GM19372 (cell line): Measurements from ENCODE around the gene GYS1.
A peak's percentile ranks its signal among the peaks of the same experiment; 100 is the strongest.
"Not testable (repeated sequence)": the region's sequence is repeated elsewhere in the genome, so short reads cannot be mapped to it uniquely, and the experiment has no call there.

ENCODE experiments used
- ATAC-seq: cut with Tn5 transposase; IDR thresholded peaks from one replicate; pipeline ENCODE4 v1.9.1; 2021; ENCODE audit warnings: mild to moderate bottlenecking, low read depth, moderate library complexity; ENCODE audit not compliant: unreplicated experiment

Gene GYS1

DNA sequence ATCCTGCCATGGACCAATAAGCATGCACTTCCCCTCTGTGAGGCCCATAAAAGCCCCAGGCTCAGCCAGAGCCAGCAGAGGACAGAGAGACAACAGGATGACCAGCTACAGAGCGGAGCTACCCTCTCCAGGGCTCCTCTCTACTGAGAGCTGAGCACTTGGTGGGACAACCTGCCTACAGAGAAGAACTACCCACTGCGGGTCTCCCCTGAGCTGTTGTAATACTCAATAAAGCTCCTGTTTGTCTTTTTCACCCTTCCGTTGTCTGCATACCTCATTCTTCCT lies 45.9 kb downstream of the GYS1 start:
- no peak for ATAC-seq

DNA sequence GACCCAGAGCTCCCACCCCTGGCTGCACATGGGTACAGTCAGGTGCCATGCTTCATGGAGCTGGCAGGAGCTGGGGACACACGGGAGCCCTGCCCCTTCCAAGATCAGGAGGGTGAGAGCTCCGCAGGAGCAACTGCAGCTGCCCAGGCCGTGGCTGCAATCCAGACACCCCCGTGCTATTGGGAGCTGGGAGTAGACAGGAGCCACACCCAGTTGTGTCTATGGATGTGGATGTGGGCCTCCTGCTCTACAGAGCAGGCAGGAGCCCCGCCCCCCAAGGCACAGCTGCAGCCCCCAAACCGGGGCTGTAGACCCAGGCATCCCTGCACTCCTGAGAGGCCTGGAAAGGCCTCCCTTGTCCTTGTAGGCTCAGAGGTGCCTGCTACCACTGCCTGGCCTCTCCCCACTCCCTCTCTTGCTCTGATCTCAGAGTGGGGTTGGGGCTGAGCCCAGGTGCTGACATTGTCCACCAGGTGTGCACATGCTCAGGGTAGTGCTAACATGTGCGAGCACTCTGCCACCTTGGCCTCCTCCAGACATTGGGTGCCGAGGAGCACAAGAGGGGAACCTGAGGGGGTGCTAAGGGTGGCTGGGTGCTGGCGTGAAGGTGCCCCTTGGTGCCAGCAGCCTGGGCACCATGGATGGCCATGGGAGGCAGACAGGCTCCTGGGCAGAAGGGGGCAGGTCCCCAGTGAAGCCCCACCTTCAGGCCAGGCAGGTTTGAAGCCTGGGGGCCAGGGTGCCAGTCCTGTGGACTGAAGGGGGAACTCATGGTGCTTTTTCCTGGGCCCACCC lies 46.4 kb downstream of the GYS1 start:
- ATAC-seq, result no peak

DNA sequence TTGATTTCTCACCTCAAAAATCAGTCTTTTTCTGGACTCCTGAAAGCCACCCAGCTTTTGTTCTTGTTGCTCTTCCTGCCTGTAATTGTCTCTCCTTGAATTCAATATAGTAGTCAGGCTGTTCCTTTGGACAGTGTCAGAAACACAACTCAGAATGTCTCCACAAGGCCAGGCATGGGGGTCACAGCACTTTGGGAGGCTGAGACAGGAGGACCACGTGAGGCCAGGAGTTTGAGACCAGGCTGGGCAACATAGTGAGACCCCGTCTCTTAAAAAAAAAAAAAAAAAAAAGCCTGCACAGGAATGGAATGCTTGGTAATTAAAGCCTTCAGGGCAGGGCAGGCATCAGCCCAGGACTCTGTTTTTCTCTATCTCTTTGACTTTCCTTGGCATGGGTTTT lies 47.3 kb downstream of the GYS1 start:
- no peak for ATAC-seq

DNA sequence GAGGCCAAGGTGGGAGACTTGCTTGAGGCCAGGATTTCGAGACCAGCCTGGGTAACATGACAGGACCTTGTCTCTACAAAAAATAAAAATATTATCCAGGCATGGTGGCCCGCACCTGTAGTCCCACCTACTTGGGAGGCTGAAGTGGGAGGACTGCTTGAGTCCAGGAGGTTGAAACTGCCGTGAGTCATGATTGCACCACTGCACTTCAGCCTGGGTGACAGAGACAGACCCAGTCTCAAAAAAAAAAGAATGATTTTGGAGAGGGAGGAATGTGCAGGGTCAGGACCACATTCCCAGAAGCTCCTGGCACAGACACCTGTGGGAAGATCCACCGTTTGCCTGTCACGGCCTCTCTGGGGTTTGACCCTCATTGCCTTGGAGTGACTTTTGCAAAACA lies 47.7 kb downstream of the GYS1 start:
- no peak for ATAC-seq

DNA sequence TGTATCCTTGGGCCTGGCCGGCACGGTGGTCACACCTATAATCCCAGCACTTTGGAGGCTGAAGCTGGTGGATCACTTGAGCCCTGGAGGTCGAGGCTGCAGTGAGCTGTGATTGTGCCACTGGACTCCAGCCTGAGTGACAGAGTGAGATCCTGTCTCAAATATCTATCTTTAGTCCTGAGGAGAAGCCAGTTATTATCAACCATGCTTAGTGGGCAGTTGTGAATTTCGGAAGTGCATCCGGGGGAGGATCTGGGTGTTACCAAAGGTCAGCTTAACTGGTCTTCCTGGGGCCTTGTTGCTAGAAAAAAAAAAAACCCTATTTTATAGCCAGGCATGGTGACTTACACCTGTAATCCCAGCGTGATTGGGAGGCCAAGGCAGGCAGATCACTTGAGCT lies 50.0 kb downstream of the GYS1 start:
- ATAC-seq, result no peak

DNA sequence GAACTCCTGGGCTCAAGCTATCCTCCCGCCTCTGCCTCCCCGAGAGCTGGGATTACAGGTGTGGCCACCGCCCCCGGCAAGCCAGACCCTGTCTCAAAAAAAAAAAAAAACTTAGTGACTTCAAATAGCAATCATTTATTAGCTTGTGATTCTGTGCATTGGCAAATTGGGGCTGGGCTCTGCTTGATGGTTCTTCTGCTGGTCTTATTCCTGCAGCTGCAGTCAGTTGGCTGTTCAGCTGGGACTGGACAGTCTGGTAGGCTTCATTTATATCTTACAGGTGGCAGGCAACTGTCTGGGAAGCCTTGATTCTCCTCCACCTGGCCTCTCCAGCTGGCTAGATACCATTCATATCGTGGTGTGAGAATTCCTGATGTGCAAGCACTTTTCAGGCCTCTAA lies 52.2 kb downstream of the GYS1 start:
- ATAC-seq, result no peak

DNA sequence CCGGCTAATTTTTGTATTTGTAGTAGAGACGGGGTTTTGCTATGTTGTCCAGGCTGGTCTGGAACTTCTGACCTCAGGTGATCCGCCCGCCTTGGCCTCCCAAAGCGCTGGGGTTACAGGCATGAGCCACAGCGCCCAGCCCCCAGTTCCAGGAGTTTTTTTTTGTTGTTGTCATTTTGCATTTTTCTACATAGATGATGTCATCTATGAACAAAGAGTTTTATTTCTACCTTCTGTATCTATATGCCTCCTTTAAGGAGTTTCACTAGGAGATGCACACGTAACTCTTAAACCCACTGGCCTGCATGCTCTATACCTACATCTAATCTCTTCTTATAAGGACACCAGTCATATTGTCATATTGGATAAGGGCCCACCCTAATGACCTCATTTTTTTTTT lies 54.9 kb downstream of the GYS1 start:
- no peak for ATAC-seq

DNA sequence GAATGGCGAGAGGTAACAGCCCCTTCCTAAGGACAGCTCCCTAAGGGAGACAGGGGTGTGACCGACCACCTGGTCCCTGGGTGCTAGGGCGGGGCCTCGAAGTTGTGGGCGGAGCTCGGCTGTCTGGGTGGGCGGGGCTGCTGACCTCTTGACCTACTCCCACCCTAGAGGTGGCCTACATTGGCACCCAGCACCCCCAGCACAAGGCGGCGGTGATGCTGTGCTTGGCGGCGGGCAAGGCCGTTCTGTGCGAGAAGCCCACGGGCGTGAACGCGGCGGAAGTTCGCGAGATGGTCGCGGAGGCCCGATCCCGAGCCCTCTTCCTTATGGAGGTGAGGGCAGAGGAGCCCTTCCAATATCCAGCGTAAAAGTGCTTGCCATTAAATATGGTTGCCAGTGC lies 57.2 kb downstream of the GYS1 start:
- no peak for ATAC-seq

DNA sequence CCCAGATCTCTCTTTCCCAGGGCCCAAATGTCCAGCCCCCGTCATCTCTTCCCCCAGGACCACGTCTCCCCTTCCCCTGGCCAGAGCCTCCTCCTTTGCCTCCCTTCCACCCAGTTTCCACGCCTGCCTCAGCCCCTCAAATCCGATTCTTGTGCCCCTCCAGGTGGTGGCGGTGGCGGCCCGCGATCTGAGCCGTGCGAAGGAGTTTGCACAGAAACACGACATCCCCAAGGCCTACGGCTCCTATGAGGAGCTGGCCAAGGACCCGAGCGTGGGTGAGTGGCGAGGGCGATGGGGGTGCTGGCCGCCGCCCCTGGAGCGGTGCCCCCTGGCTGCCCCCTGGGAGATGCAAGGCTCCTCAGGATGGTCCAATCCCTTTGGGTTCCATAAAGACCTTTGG lies 58.3 kb downstream of the GYS1 start:
- no peak for ATAC-seq

DNA sequence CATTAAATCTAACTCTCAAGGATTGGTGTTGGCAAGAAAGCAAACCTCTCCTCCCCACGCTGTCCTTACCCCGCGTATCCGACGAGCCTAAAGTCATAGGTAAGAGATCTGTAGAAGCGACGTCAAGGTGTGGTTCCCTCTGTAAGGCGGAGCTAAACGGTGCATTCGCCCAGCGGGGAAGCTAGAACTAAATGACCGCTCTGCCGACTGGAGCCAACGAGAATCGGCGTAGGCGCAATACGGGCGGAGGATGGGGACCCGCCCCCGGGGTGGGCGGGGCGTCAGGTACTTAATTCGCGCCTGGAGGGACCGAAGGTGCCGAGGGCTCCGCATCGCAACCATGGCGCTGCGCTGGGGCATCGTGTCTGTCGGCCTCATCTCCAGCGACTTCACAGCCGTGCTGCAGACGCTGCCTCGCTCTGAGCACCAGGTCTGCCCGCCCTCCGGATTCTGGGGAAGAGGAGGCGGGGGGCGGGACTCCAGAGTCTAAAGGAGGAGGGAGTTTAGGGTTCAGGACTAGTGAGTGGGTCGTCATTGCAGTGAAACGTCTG lies 59.7 kb downstream of the GYS1 start, which contains the start of gene DHDH:
TSS of gene DHDH (plus strand) at position 318 of the 551 bp plus-strand sequence. CDS start at position 341, 23 bp downstream.
- ATAC-seq, result peak; percentile 65

DNA sequence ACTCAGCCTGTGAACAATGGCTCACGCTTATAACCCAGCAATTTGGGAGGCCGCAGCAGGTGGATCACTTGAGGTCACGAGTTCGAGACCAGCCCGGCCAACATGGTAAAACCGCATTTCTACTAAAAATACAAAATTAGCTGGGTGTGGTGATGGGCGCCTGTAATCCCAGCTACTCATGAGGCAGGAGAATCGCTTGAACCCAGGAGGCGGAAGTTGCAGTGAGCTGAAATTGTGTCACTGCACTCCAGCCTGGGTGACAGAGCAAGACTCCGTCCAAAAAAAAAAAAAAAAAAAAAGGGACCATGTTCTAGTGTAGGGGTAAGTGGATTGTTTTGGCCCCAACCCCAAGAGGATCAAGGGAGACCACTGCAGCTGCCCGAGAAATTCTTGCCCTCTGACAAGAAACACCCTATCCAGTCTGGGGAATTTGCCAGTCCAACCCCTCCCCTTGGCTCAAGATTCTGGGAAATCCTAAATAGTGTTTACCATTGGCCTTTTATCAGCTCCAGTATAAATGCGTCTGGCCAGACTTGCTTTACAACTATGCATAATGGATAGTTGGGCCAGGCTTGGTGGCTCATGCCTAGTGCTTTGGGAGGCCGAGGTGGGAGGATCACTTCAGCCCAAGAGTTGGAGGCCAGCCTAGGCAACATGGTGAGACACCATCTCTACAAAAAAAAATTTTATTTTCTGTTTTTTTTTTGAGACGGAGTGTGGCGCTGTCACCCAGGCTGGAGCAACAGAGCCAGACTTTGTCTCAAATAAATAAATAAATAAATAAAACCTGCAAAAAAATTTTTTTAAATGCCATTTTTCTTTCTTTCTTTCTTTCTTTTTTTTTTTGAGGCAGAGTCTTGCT lies 64.7 kb downstream of the GYS1 start:
- ATAC-seq, result no peak

DNA sequence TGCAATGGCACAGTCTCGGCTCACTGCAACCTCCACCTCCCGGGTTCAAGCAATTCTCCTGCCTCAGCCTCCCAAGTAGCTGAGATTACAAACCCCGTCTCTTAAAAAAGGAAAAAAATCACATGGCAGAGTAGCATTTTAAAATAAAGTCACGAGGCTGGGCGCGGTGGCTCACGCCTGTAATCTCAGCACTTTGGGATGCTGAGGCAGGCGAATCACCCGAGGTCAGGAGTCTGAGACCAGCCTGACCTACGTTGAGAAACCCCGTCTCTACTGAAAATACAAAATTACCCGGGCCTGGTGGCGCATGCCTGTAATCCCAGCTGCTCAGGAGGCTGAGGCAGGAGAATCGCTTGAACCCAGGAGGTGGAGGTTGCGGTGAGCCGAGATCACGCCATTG lies 65.4 kb downstream of the GYS1 start:
- ATAC-seq, result not testable (repeated sequence)

DNA sequence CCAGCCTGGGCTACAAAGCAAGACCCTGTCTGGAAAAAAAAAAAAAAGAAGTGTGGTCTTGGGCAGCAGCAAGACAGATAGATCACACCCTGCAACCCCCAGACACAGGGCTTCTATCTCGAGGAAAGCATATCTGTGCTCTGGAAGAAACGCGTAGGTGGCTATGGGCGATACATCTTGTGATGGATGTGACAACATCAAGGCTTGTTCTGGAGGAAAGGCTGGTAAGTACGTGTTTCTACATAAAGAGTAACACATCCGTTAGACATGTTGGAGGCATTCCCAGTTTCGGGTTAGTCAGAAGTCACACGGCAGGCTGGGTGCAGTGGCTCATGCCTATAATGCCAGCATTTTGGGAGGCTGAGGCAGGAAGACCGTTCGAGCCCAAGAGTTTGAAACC lies 66.2 kb downstream of the GYS1 start:
- ATAC-seq, result no peak

DNA sequence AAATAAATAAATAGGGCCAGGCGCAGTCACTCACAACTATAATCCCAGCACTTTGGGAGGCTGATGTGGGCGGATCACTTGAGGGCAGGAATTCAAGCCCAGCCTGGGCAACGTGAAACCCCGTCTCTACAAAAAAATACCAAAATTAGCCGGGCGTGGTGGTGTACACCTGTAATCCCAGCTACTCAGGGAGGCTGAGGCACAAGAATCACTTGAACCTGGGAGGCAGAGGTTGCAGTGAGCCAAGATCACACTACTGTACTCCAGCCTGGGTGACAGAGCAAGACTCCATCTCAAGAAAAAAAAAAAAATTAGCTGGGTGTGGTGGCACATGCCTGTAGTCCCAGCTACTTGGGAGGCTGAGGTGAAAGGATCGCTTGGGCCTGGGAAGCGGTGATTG lies 67.2 kb downstream of the GYS1 start:
- not testable (repeated sequence) for ATAC-seq

DNA sequence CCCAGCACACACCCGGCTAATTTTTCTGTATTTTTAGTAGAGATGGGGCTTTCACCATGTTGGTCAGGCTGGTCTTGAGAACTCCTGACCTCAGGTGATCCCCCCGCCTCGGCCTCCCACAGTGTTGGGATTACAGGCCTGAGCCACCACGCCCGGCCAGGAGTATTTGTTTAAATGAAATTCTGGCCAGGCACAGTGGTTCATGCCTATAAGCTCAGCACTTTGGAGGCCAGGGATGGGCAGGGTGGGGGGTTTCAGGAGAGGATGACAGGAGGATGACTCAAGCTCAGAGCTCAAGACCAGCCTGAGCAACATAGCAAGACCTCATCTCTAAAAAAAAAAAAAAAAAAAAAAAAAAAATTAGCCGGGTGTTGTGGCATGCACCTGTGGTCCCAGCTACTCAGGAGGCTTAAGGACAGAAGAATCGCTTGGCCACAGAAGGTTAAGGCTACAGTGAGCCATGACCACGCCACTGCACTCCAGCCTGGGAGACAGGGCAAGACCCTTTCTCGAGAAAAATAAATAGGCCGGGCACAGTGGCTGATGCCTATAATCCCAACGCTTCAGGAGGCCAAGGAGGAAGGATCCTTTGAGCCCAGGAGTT lies 67.8 kb downstream of the GYS1 start:
- ATAC-seq, result no peak

DNA sequence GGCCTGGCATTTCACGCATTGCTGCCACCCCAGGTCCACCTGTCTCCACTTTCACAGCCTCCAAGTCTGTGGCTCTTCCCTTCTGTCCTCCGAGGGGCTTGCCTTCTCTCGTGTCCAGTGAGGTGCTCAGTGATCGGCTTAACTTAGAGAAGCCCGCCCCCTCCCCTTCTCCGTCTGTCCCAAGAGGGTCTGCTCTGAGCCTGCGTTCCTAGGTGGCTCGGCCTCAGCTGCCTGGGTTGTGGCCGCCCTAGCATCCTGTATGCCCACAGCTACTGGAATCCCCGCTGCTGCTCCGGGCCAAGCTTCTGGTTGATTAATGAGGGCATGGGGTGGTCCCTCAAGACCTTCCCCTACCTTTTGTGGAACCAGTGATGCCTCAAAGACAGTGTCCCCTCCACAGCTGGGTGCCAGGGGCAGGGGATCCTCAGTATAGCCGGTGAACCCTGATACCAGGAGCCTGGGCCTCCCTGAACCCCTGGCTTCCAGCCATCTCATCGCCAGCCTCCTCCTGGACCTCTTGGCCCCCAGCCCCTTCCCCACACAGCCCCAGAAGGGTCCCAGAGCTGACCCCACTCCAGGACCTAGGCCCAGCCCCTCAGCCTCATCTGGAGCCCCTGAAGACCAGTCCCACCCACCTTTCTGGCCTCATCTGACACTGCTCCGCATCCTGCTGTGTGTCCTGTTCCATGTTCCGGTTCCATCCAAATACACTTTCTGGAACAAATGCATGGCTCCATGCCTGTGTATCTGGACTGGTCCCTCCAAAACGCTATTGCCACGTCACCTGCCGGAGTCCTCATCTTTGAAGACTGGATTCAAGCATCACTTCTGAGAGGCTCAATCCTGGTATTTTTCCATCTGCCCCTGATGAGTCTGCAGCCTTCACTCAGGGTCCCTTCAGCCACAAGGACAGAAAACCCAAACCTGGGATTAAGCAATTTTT lies 70.3 kb downstream of the GYS1 start:
- ATAC-seq, result no peak

DNA sequence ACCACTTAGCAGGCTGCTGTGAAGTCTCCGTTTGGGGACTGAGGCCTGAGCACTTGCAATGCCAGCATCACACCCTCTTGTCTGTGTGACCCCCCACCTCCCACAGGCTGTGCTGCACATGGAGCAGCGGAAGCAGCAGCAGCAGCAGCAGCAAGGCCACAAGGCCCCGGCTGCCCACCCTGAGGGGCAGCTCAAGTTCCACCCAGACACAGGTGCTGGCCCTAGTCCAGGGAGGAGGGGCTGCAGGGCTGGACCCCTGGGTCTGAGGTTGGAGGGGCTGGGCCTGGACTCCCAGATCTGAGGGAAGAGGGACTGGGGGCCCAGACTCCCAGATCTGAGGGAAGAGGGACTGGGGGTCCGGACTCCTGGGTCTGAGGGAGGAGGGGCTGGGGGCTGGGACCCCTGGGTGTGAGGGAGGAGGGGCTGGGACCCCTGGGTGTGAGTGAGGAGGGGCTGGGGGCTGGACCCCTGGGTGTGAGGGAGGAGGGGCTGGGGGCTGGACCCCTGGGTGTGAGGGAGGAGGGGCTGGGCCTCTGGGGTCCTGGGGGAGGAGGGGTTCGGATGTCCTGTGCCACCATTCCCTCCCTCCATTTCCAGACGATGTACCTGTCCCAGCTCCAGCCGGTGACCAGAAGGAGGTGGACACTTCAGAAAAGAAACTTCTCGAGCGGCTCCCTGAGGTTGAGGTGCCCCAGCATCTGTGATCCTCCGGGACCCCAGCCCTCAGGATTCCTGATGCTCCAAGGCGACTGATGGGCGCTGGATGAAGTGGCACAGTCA lies 71.2 kb downstream of the GYS1 start:
- ATAC-seq, result no peak

DNA sequence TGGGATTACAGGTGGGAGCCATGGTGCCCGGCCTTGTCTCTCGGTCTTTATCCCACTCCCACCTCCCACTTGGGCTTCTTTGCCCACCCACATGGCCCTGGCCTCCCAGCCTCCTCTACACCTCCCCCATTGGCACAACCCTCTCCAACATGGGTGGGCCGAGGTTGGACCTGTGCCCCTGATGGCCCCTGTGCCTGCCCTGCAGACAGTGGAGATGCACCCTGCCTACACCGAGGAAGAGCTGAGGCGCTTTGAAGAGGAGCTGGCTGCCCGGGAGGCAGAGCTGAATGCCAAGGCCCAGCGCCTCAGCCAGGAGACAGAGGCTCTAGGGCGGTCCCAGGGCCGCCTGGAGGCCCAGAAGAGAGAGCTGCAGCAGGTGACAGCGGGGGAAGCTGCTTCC lies 72.2 kb downstream of the GYS1 start:
- no peak for ATAC-seq

DNA sequence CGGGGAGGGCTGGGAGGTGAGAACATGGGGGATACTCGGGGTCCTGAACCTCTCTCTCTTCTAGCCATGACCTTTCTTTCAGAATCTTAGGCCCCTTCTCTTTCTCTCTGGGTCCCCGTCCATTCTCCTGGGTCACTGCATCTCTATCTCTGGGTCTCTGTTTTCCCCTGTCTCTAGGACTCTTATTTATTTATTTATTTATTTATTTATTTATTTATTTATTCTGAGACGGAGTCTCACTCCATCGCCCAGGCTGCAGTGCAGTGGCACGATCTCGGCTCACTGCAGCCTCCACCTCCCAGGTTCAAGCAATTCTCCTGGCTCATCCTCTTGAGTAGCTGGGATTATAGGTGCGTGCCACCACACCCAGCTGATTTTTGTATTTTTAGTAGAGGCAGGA lies 73.8 kb downstream of the GYS1 start:
- ATAC-seq, result not testable (repeated sequence)
